T1000 (cell line): ENCODE results near the gene PNPLA2.

ENCODE experiments used
- DNase-seq: peaks from one replicate; lab custom pipeline; 2025; ENCODE audit warnings: mixed read lengths; lab: John Stamatoyannopoulos, UW

PNPLA2 gene

GRCh38 chr11:798093-798713 is 20.5 kb upstream of the PNPLA2 start, which contains the start of gene SLC25A22:
TSS of gene SLC25A22 (minus strand) at chr11:798281. CDS start at chr11:795006, 3,275 bp downstream.
- peak; percentile 67 for DNase-seq

- no peak for DNase-seq
Measured at GRCh38 chr11:799641-800316, 18.9 kb upstream of the PNPLA2 start.

GRCh38 chr11:800473-800872 is 18.2 kb upstream of the PNPLA2 start:
- DNase-seq, result no peak

GRCh38 chr11:801097-801780 is 17.5 kb upstream of the PNPLA2 start:
- DNase-seq, result no peak

GRCh38 chr11:802018-802617 is 16.6 kb upstream of the PNPLA2 start:
- no peak for DNase-seq

GRCh38 chr11:802693-803466 is 15.8 kb upstream of the PNPLA2 start:
- no peak for DNase-seq

GRCh38 chr11:803467-803742 is 15.3 kb upstream of the PNPLA2 start:
- no peak for DNase-seq

- no peak for DNase-seq
Measured at GRCh38 chr11:803770-804598, 14.7 kb upstream of the PNPLA2 start.

- no peak for DNase-seq
Measured at GRCh38 chr11:804599-804964, 14.1 kb upstream of the PNPLA2 start.

- DNase-seq, result no peak
Measured at GRCh38 chr11:808427-809286, 10.1 kb upstream of the PNPLA2 start.

- peak; percentile 90 for DNase-seq
Measured at GRCh38 chr11:809287-810039, 9.3 kb upstream of the PNPLA2 start, which contains the start of gene RPLP2. TSS of gene RPLP2 (plus strand) at chr11:809967. CDS start at chr11:810235, 268 bp downstream.

GRCh38 chr11:810040-810567 is 8.6 kb upstream of the PNPLA2 start:
- DNase-seq, result no peak

GRCh38 chr11:811446-812245 is 7.1 kb upstream of the PNPLA2 start:
- no peak for DNase-seq

- DNase-seq, result no peak
Measured at GRCh38 chr11:812390-812789, 6.3 kb upstream of the PNPLA2 start.

GRCh38 chr11:813072-813455 is 5.7 kb upstream of the PNPLA2 start:
- no peak for DNase-seq

- no peak for DNase-seq
Measured at GRCh38 chr11:813456-814096, 5.1 kb upstream of the PNPLA2 start.

- DNase-seq, result no peak
Measured at GRCh38 chr11:815675-816432, 2.9 kb upstream of the PNPLA2 start.
